ENCODE measurements around the gene M1AP. TPM values are rescaled to one million over a fixed set of nuclear protein-coding genes. Genes with fewer than 3 reads are reported as not detected.

M1AP gene
- total RNA-seq, 1 donor from 2014 or later: 4.9 TPM

DNA sequence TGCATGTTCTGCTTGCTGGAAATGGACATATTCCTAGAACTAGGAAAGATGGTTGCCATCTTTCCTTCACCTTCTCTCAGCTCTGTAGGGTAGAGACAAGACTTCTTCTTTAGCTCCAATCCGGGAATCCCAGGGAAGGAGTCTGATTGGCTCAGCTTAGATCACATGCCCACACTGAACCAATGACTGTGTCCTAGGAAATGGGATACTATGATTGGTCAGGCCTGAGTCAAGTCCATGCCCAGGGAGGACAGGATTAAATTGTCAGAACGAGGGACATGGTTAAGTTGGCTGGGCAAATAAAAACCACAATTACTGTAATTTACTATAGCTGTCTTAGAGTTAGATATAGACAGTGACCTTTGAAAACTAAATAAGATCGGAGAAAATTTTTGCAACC, 37.3 kb upstream of the M1AP start:
- H3K36me3 ChIP-seq: peaks cover 0 to under 1% of the 10 kb centered on the region in 2 donors
- no peak overlapping the region for H3K27ac ChIP-seq
- TF ChIP-seq, protein P1, sequence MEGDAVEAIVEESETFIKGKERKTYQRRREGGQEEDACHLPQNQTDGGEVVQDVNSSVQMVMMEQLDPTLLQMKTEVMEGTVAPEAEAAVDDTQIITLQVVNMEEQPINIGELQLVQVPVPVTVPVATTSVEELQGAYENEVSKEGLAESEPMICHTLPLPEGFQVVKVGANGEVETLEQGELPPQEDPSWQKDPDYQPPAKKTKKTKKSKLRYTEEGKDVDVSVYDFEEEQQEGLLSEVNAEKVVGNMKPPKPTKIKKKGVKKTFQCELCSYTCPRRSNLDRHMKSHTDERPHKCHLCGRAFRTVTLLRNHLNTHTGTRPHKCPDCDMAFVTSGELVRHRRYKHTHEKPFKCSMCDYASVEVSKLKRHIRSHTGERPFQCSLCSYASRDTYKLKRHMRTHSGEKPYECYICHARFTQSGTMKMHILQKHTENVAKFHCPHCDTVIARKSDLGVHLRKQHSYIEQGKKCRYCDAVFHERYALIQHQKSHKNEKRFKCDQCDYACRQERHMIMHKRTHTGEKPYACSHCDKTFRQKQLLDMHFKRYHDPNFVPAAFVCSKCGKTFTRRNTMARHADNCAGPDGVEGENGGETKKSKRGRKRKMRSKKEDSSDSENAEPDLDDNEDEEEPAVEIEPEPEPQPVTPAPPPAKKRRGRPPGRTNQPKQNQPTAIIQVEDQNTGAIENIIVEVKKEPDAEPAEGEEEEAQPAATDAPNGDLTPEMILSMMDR (IDR thresholded peaks at IDR 0.05): no peak
- TF ChIP-seq POLR2A (IDR thresholded peaks at IDR 0.05): no peak
- TF ChIP-seq POLR2AphosphoS5 (IDR thresholded peaks at IDR 0.05; ENCODE audit: insufficient read depth in 1 of 2, low read depth in 1 of 2): no peak
- no peak overlapping the region for H3K4me3 ChIP-seq
- H3K9me3 ChIP-seq: no peaks in the 10 kb centered on the region
- no peak for DNase-seq (ENCODE audit: extremely low spot score in 2 of 2)
- intact Hi-C loops (cut with DNase I): no loop called here
- H3K27me3 ChIP-seq: no peaks in the 10 kb centered on the region
- no peaks in the 10 kb centered on the region for H3K4me1 ChIP-seq

DNA sequence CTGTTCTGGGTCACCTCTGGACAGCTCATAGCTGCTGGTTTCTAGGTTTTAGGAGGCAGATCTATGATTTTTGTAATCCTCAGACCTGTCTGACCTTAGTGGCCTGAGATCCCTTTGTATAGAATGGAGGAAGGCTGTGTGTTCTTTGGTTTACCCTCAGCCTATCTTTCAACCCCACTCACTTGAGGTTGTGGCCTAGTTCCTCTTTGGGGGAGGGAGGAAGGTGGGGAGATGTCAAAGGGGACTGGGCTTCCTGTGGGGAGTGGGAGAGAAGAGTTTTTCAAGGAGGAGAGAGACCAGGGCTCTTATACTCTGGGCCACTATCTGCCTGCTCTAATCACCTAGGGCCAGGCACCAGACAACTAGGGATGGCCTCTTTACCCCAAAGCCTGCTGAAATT, 34.4 kb upstream of the M1AP start:
- no peak for DNase-seq (ENCODE audit: extremely low spot score in 2 of 2)
- H3K36me3 ChIP-seq: peaks cover 0 to 17% of the 10 kb centered on the region in 2 donors
- TF ChIP-seq, protein P1 (IDR thresholded peaks at IDR 0.05): no peak
- TF ChIP-seq POLR2A (IDR thresholded peaks at IDR 0.05) (no peak), POLR2AphosphoS5 (IDR thresholded peaks at IDR 0.05; ENCODE audit: insufficient read depth in 1 of 2, low read depth in 1 of 2) (no peak)
- no peaks in the 10 kb centered on the region for H3K9me3 ChIP-seq
- no peaks in the 10 kb centered on the region for H3K27me3 ChIP-seq
- H3K4me3 ChIP-seq: no peak overlapping the region
- no peaks in the 10 kb centered on the region for H3K4me1 ChIP-seq
- intact Hi-C loops (cut with DNase I): no loop called here
- H3K27ac ChIP-seq: no peak overlapping the region

- Histone ChIP-seq H3K9me3 (no peaks in the 10 kb centered on the region), H3K36me3 (peaks cover 0 to 31% of the 10 kb centered on the region in 2 donors), H3K4me1 (no peaks in the 10 kb centered on the region), H3K27ac (no peak overlapping the region), H3K4me3 (no peak overlapping the region), H3K27me3 (no peaks in the 10 kb centered on the region)
- no peak for TF ChIP-seq POLR2A (IDR thresholded peaks at IDR 0.05)
- DNase-seq (ENCODE audit: extremely low spot score in 2 of 2): no peak
- intact Hi-C loops (cut with DNase I): no loop called here
These were observed 31.5 kb upstream of the M1AP start for GRCh38 chr2:74679615-74680014.

GRCh38 chr2:74676331-74676730, 28.2 kb upstream of the M1AP start:
- no peak for TF ChIP-seq POLR2AphosphoS5 (IDR thresholded peaks at IDR 0.05; ENCODE audit: insufficient read depth in 1 of 2, low read depth in 1 of 2)
- no peak for TF ChIP-seq POLR2A (IDR thresholded peaks at IDR 0.05)
- TF ChIP-seq, protein P1 (IDR thresholded peaks at IDR 0.05): no peak
- DNase-seq (ENCODE audit: extremely low spot score in 2 of 2): no peak
- peaks cover 0 to 31% of the 10 kb centered on the region in 2 donors for H3K36me3 ChIP-seq
- no peaks in the 10 kb centered on the region for H3K4me1 ChIP-seq
- no peak overlapping the region for H3K27ac ChIP-seq
- H3K27me3 ChIP-seq: no peaks in the 10 kb centered on the region
- no peak overlapping the region for H3K4me3 ChIP-seq
- no peaks in the 10 kb centered on the region for H3K9me3 ChIP-seq
- intact Hi-C loops (cut with DNase I): no loop called here

GRCh38 chr2:74675090-74675489, 27.0 kb upstream of the M1AP start:
- no peak for TF ChIP-seq POLR2A (IDR thresholded peaks at IDR 0.05)
- TF ChIP-seq POLR2AphosphoS5 (IDR thresholded peaks at IDR 0.05; ENCODE audit: insufficient read depth in 1 of 2, low read depth in 1 of 2): no peak
- no peak for DNase-seq (ENCODE audit: extremely low spot score in 2 of 2)
- Histone ChIP-seq H3K27ac (no peak overlapping the region), H3K4me1 (no peaks in the 10 kb centered on the region), H3K27me3 (no peaks in the 10 kb centered on the region), H3K9me3 (no peaks in the 10 kb centered on the region), H3K4me3 (no peak overlapping the region), H3K36me3 (peaks cover 0 to 28% of the 10 kb centered on the region in 2 donors)
- intact Hi-C loops (cut with DNase I): no loop called here

DNA sequence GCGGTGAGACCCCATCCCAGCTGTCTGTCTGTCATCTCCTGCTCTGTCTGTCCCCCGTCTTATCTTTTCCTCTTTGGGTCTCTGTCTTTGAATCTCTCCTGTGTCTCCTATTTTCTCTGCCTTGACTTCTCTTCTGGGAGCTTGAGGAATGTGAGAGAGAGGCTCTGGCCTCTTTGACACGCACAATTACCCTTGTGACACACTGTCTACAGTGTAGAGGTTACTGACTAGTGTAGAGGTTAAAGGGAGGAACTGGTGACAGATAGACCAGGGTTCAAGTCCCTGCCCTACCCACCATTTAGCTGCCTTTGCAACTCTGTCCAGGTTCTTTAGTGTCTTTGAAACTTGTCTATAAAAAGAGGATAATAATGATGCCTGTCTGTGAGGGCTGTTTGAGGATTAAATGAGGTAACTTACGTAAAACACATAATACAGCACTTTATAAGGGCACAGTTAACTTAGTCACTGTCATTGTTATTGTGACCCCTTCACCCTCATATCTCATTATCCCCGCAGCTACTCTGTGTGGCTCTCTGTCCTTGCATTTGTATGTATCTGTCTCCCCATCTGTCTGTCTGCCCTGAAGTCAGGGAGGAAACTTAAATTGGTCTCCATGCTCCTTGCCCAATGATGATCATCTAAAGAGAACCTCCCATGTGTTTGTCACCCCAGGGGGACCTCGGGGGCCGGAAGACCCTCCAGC, 25.8 kb upstream of the M1AP start:
- Histone ChIP-seq H3K4me3 (no peak overlapping the region), H3K27me3 (no peaks in the 10 kb centered on the region), H3K27ac (no peak overlapping the region), H3K9me3 (no peaks in the 10 kb centered on the region), H3K4me1 (no peaks in the 10 kb centered on the region), H3K36me3 (peaks cover 0 to 16% of the 10 kb centered on the region in 2 donors)
- no peak for DNase-seq (ENCODE audit: extremely low spot score in 2 of 2)
- TF ChIP-seq, protein P1 (IDR thresholded peaks at IDR 0.05): no peak
- TF ChIP-seq POLR2AphosphoS5 (IDR thresholded peaks at IDR 0.05; ENCODE audit: insufficient read depth in 1 of 2, low read depth in 1 of 2): no peak
- TF ChIP-seq POLR2A (IDR thresholded peaks at IDR 0.05): no peak
- intact Hi-C loops (cut with DNase I): no loop called here
